Measurements from ENCODE around the gene CPA4. TPM values are rescaled to one million over a fixed set of nuclear protein-coding genes. Genes with fewer than 3 reads are reported as not detected.
A peak's percentile ranks its signal among the peaks of the same experiment; 100 is the strongest.

Gene CPA4
- total RNA-seq, 6 experiments from 2014 or later = 5.8 to 23.2 (median 20.0) TPM

- Mint-ChIP-seq H3K27me3 (ENCODE audit: insufficient read depth) (peaks cover 15% of the 10 kb centered on the region), H3K27ac (no peak overlapping the region), H3K36me3 (ENCODE audit: low read depth) (peaks cover 23% of the 10 kb centered on the region), H3K9me3 (peaks cover 30% of the 10 kb centered on the region), H3K4me1 (ENCODE audit: low read depth) (peaks cover 56% of the 10 kb centered on the region), H3K4me3 (no peak overlapping the region)
- no peak for TF ChIP-seq CTCF (IDR thresholded peaks at IDR 0.05)
- no peak for DNase-seq
Observed at GRCh38 chr7:130359276-130359857, 66.4 kb downstream of the CPA4 start.

GRCh38 chr7:130360518-130360917 is 67.6 kb downstream of the CPA4 start:
- Mint-ChIP-seq H3K36me3 (ENCODE audit: low read depth) (peaks cover 23% of the 10 kb centered on the region), H3K27me3 (ENCODE audit: insufficient read depth) (peaks cover 16% of the 10 kb centered on the region), H3K4me3 (no peak overlapping the region), H3K27ac (no peak overlapping the region), H3K9me3 (peaks cover 30% of the 10 kb centered on the region), H3K4me1 (ENCODE audit: low read depth) (peaks cover 56% of the 10 kb centered on the region)
- TF ChIP-seq CTCF (IDR thresholded peaks at IDR 0.05) = no peak
- DNase-seq = no peak

- H3K9me3 Mint-ChIP-seq = peaks cover 30% of the 10 kb centered on the region
- H3K36me3 Mint-ChIP-seq (ENCODE audit: low read depth) = peaks cover 23% of the 10 kb centered on the region
- H3K4me1 Mint-ChIP-seq (ENCODE audit: low read depth) = peaks cover 56% of the 10 kb centered on the region
- H3K4me3 Mint-ChIP-seq = no peak overlapping the region
- TF ChIP-seq CTCF (IDR thresholded peaks at IDR 0.05) = no peak
- DNase-seq = no peak
- H3K27me3 Mint-ChIP-seq (ENCODE audit: insufficient read depth) = peaks cover 16% of the 10 kb centered on the region
- H3K27ac Mint-ChIP-seq = no peak overlapping the region
Observed at GRCh38 chr7:130361681-130362080, 68.7 kb downstream of the CPA4 start.

- peaks cover 23% of the 10 kb centered on the region for H3K36me3 Mint-ChIP-seq (ENCODE audit: low read depth)
- H3K27me3 Mint-ChIP-seq (ENCODE audit: insufficient read depth) = peaks cover 16% of the 10 kb centered on the region
- H3K4me3 Mint-ChIP-seq = no peak overlapping the region
- H3K9me3 Mint-ChIP-seq = peaks cover 30% of the 10 kb centered on the region
- no peak for DNase-seq
- TF ChIP-seq CTCF (IDR thresholded peaks at IDR 0.05) = no peak
- H3K27ac Mint-ChIP-seq = no peak overlapping the region
- H3K4me1 Mint-ChIP-seq (ENCODE audit: low read depth) = peaks cover 56% of the 10 kb centered on the region
Observed at GRCh38 chr7:130362251-130362816, 69.4 kb downstream of the CPA4 start.

- peak; percentile 99 for DNase-seq
- H3K27ac Mint-ChIP-seq = peak overlapping the region; percentile 83
- H3K9me3 Mint-ChIP-seq = peaks cover 30% of the 10 kb centered on the region
Observed at GRCh38 chr7:130363026-130363847, 70.3 kb downstream of the CPA4 start.

More at GRCh38 chr7:130363026-130363847, 70.3 kb downstream of the CPA4 start:
- no peak for TF ChIP-seq CTCF (IDR thresholded peaks at IDR 0.05)
- Mint-ChIP-seq H3K4me1 (ENCODE audit: low read depth) (peaks cover 52% of the 10 kb centered on the region), H3K4me3 (peak overlapping the region; percentile 17; the same call in 1 of the 2 replicates), H3K27me3 (ENCODE audit: insufficient read depth) (peaks cover 16% of the 10 kb centered on the region), H3K36me3 (ENCODE audit: low read depth) (peaks cover 23% of the 10 kb centered on the region)
